LNCaP clone FGC (cell line): Measurements from ENCODE around the gene CRYBB1.

Source experiments
- DNase-seq: peaks from one replicate; pipeline ENCODE4 v3.0.0-alpha.2; 2011; ENCODE audit warnings: low read depth
- H3K4me3 ChIP-seq: 2 replicates; pipeline ENCODE4 v1.5.1; 2011; ENCODE audit warnings: mild to moderate bottlenecking, low read depth, low read length, control low read depth
- CTCF ChIP-seq: IDR thresholded peaks from 2 replicates; pipeline ENCODE4 v1.5.1; 2012; ENCODE audit warnings: mild to moderate bottlenecking; ENCODE audit not compliant: control insufficient read depth, insufficient read depth; ENCODE audit errors: extremely low read depth

CRYBB1 gene

GRCh38 chr22:26635117-26635516, 17.3 kb upstream of the CRYBB1 start:
- H3K4me3 ChIP-seq: no peak overlapping the region
- TF ChIP-seq CTCF: no peak
- no peak for DNase-seq

- DNase-seq: no peak
- TF ChIP-seq CTCF: no peak
- no peak overlapping the region for H3K4me3 ChIP-seq
Measured at GRCh38 chr22:26634189-26634588, 16.4 kb upstream of the CRYBB1 start.

- no peak for DNase-seq
- no peak for TF ChIP-seq CTCF
- no peak overlapping the region for H3K4me3 ChIP-seq
Measured at GRCh38 chr22:26632422-26633155, 14.8 kb upstream of the CRYBB1 start.

GRCh38 chr22:26631282-26631681, 13.5 kb upstream of the CRYBB1 start:
- no peak overlapping the region for H3K4me3 ChIP-seq
- no peak for TF ChIP-seq CTCF
- no peak for DNase-seq

- TF ChIP-seq CTCF: no peak
- no peak overlapping the region for H3K4me3 ChIP-seq
- no peak for DNase-seq
Measured at GRCh38 chr22:26629988-26630761, 12.3 kb upstream of the CRYBB1 start.

- no peak for TF ChIP-seq CTCF
- H3K4me3 ChIP-seq: no peak overlapping the region
- DNase-seq: no peak
Measured at GRCh38 chr22:26624803-26625202, 7.0 kb upstream of the CRYBB1 start.
